ENCODE results near the gene UBE2F. TPM values are rescaled to one million over a fixed set of nuclear protein-coding genes. Genes with fewer than 3 reads are reported as not detected.
"Not testable (repeated sequence)": the region's sequence is repeated elsewhere in the genome, so short reads cannot be mapped to it uniquely, and the experiment has no call there.

UBE2F gene
- total and polyA plus RNA-seq, 3 donors from 2014 or later: 68.3 to 77.8 (median 72.8) TPM

GRCh38 chr2:238032755-238033337 is 66.0 kb downstream of the UBE2F start:
- Histone ChIP-seq H3K9me3 (no peaks in the 10 kb centered on the region), H3K36me3 (ENCODE audit: low read depth, missing control alignments) (no peaks in the 10 kb centered on the region), H3K27ac (no peak overlapping the region), H3K4me1 (no peaks in the 10 kb centered on the region), H3K27me3 (no peaks in the 10 kb centered on the region), H3K4me3 (no peak overlapping the region)
- 65 to 66% methylated on average over 4 of the region's 4 CpGs for WGBS, 2 donors
- intact Hi-C loops (cut with DNase I; ENCODE audit: low total_unique reads): no loop called here
- no peak for DNase-seq
- no peak for TF ChIP-seq CTCF (IDR thresholded peaks at IDR 0.05)
- TF ChIP-seq POLR2A (IDR thresholded peaks at IDR 0.05): no peak

GRCh38 chr2:238033991-238034390 is 67.2 kb downstream of the UBE2F start:
- H3K27me3 ChIP-seq; H3K4me1 ChIP-seq; intact Hi-C loops (cut with DNase I; ENCODE audit: low total_unique reads); H3K36me3 ChIP-seq (ENCODE audit: low read depth, missing control alignments); H3K27ac ChIP-seq; H3K9me3 ChIP-seq; DNase-seq; H3K4me3 ChIP-seq: not testable (repeated sequence)
- 92 to 93% methylated on average over 9 of the region's 9 CpGs for WGBS, 2 donors

GRCh38 chr2:238038203-238038602 is 71.4 kb downstream of the UBE2F start:
- Histone ChIP-seq H3K9me3 (no peaks in the 10 kb centered on the region), H3K27ac (no peak overlapping the region), H3K36me3 (ENCODE audit: low read depth, missing control alignments) (no peaks in the 10 kb centered on the region), H3K4me1 (no peaks in the 10 kb centered on the region), H3K4me3 (no peak overlapping the region), H3K27me3 (no peaks in the 10 kb centered on the region)
- no peak for TF ChIP-seq CTCF (IDR thresholded peaks at IDR 0.05)
- no peak for TF ChIP-seq POLR2A (IDR thresholded peaks at IDR 0.05)
- 95 to 97% methylated on average over 6 to 8 of the region's 8 CpGs for WGBS, 2 donors
- DNase-seq: no peak
- intact Hi-C loops (cut with DNase I; ENCODE audit: low total_unique reads): no loop called here

- Histone ChIP-seq H3K36me3 (ENCODE audit: low read depth, missing control alignments) (no peaks in the 10 kb centered on the region), H3K27ac (no peak overlapping the region)
- intact Hi-C loops (cut with DNase I; ENCODE audit: low total_unique reads): no loop called here
Observed at GRCh38 chr2:238039151-238039550, 72.3 kb downstream of the UBE2F start.

GRCh38 chr2:238039985-238040384 is 73.2 kb downstream of the UBE2F start:
- Histone ChIP-seq H3K4me3 (no peak overlapping the region), H3K27ac (no peak overlapping the region), H3K4me1 (no peaks in the 10 kb centered on the region), H3K36me3 (ENCODE audit: low read depth, missing control alignments) (no peaks in the 10 kb centered on the region), H3K27me3 (no peaks in the 10 kb centered on the region), H3K9me3 (no peaks in the 10 kb centered on the region)
- DNase-seq: no peak
- intact Hi-C loops (cut with DNase I; ENCODE audit: low total_unique reads): no loop called here
- WGBS, 2 donors: 91 to 95% methylated on average over 6 to 11 of the region's 11 CpGs
- TF ChIP-seq POLR2A (IDR thresholded peaks at IDR 0.05) (no peak), CTCF (IDR thresholded peaks at IDR 0.05) (no peak)

More at GRCh38 chr2:238039151-238039550, 72.3 kb downstream of the UBE2F start:
- H3K9me3 ChIP-seq: no peaks in the 10 kb centered on the region
- TF ChIP-seq POLR2A (IDR thresholded peaks at IDR 0.05) (no peak), CTCF (IDR thresholded peaks at IDR 0.05) (no peak)
- H3K27me3 ChIP-seq: no peaks in the 10 kb centered on the region
- H3K4me3 ChIP-seq: no peak overlapping the region
- no peaks in the 10 kb centered on the region for H3K4me1 ChIP-seq
- WGBS, 2 donors: 87 to 96% methylated on average over 6 of the region's 6 CpGs
- no peak for DNase-seq

All from testis (tissue), 3 donors.